SK-N-SH treated with all-trans-retinoic acid at 6 μM for 48 hours (cell line): Measurements from ENCODE around the gene RIPK4.

Experiments used
- POU6F1 ChIP-seq: fragments of 250-450 bp; sonication (Bioruptor Pico); IDR thresholded peaks from 2 replicates; pipeline ENCODE4 v1.8.0; 2021; ENCODE audit warnings: low read depth, mild to moderate bottlenecking, moderate library complexity, borderline replicate concordance
- RARB ChIP-seq: fragments of 250-450 bp; sonication (Bioruptor Pico); IDR thresholded peaks from 2 replicates; pipeline ENCODE4 v1.8.0; 2021; ENCODE audit warnings: mild to moderate bottlenecking, moderate library complexity
- TOX ChIP-seq: fragments of 250-450 bp; sonication (Bioruptor Pico); IDR thresholded peaks from 2 replicates; pipeline ENCODE4 v1.8.0; 2021; ENCODE audit warnings: mild to moderate bottlenecking, moderate library complexity, borderline replicate concordance

- TF ChIP-seq RARB (CRISPR knock-in tag) (no peak), POU6F1 (CRISPR knock-in tag) (no peak), TOX (no peak)
These were observed 40.3 kb downstream of the RIPK4 start for GRCh38 chr21:41726630-41726969.
